Measurements from ENCODE around the gene UBE2J1. TPM values are rescaled to one million over a fixed set of nuclear protein-coding genes. Genes with fewer than 3 reads are reported as not detected.

The UBE2J1 gene
- polyA plus RNA-seq, 1 donor from 2014 or later, result 47.2 TPM

DNA sequence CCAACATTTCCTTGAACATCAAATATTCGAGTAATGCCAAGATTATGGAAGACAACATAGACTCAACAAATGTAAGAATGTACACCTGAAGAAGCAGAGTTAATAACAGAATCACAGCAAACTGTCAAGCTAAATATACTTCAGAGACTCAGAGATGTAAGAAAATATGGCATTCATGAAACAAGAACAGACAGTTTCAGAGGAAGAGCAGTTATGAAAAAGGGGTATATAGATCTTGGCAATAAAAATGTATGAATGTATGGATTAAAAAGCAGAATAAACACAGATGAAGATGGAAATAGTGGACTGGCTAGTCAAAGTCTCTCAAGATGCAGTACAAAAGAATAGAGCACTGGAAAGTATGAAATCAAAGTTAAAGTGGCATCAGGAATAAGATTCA, 41.1 kb upstream of the UBE2J1 start:
- Histone ChIP-seq H3K79me2 (replicated peaks; ENCODE audit: insufficient read depth, low read length) (peaks cover 3% of the 10 kb centered on the region), H3K27ac (ENCODE audit: low read length) (no peak overlapping the region), H3K9me3 (ENCODE audit: low read length) (no peaks in the 10 kb centered on the region), H3K9ac (ENCODE audit: low read length) (no peak overlapping the region), H3K4me3 (ENCODE audit: low read length) (no peak overlapping the region), H3K4me2 (ENCODE audit: low read length) (no peak overlapping the region), H3K9me2 (ENCODE audit: insufficient read depth, low read length) (no peaks in the 10 kb centered on the region), H3F3A (ENCODE audit: insufficient read depth, low read length, poor library complexity, severe bottlenecking) (no peaks in the 10 kb centered on the region), H2AFZ (ENCODE audit: low read depth, low read length) (no peak overlapping the region), H3K36me3 (ENCODE audit: insufficient read depth, low read length) (no peaks in the 10 kb centered on the region), H3K27me3 (ENCODE audit: insufficient read depth, low read depth, low read length) (no peaks in the 10 kb centered on the region), H4K20me1 (ENCODE audit: insufficient read depth) (no peaks in the 10 kb centered on the region)
- TF ChIP-seq POLR2AphosphoS5 (IDR thresholded peaks at IDR 0.05) (no peak), TAF1 (IDR thresholded peaks at IDR 0.05; ENCODE audit: low read depth) (no peak), RAD21 (conservative IDR thresholded peaks at IDR 0.05) (no peak)
- TF ChIP-seq, protein P1, sequence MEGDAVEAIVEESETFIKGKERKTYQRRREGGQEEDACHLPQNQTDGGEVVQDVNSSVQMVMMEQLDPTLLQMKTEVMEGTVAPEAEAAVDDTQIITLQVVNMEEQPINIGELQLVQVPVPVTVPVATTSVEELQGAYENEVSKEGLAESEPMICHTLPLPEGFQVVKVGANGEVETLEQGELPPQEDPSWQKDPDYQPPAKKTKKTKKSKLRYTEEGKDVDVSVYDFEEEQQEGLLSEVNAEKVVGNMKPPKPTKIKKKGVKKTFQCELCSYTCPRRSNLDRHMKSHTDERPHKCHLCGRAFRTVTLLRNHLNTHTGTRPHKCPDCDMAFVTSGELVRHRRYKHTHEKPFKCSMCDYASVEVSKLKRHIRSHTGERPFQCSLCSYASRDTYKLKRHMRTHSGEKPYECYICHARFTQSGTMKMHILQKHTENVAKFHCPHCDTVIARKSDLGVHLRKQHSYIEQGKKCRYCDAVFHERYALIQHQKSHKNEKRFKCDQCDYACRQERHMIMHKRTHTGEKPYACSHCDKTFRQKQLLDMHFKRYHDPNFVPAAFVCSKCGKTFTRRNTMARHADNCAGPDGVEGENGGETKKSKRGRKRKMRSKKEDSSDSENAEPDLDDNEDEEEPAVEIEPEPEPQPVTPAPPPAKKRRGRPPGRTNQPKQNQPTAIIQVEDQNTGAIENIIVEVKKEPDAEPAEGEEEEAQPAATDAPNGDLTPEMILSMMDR (IDR thresholded peaks at IDR 0.05; ENCODE audit: poor library complexity, severe bottlenecking), result no peak

DNA sequence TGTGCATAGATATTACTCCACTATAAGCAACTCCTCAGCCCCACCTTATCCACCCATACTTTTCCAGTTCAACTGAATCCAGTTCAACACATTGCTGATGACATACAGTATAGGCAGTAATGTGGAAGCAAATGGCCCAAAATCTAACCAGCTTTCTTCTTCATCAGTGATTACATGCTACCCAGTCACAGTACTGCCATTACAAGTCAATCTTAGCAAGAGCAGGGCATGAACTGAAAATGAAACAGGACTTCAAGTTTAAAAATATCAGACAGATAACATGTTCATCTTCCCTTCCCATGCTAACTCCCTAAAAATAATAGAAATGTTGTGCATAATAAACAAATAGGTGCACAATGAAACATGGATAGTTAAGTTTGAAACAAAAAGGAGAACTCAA, 40.3 kb upstream of the UBE2J1 start:
- H3K27me3 ChIP-seq (ENCODE audit: insufficient read depth, low read depth, low read length), result no peaks in the 10 kb centered on the region
- H3K36me3 ChIP-seq (ENCODE audit: insufficient read depth, low read length), result no peaks in the 10 kb centered on the region
- H3K27ac ChIP-seq (ENCODE audit: low read length), result no peak overlapping the region
- TF ChIP-seq, protein P2, sequence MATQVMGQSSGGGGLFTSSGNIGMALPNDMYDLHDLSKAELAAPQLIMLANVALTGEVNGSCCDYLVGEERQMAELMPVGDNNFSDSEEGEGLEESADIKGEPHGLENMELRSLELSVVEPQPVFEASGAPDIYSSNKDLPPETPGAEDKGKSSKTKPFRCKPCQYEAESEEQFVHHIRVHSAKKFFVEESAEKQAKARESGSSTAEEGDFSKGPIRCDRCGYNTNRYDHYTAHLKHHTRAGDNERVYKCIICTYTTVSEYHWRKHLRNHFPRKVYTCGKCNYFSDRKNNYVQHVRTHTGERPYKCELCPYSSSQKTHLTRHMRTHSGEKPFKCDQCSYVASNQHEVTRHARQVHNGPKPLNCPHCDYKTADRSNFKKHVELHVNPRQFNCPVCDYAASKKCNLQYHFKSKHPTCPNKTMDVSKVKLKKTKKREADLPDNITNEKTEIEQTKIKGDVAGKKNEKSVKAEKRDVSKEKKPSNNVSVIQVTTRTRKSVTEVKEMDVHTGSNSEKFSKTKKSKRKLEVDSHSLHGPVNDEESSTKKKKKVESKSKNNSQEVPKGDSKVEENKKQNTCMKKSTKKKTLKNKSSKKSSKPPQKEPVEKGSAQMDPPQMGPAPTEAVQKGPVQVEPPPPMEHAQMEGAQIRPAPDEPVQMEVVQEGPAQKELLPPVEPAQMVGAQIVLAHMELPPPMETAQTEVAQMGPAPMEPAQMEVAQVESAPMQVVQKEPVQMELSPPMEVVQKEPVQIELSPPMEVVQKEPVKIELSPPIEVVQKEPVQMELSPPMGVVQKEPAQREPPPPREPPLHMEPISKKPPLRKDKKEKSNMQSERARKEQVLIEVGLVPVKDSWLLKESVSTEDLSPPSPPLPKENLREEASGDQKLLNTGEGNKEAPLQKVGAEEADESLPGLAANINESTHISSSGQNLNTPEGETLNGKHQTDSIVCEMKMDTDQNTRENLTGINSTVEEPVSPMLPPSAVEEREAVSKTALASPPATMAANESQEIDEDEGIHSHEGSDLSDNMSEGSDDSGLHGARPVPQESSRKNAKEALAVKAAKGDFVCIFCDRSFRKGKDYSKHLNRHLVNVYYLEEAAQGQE (IDR thresholded peaks at IDR 0.05; ENCODE audit: borderline replicate concordance), result no peak
- TF ChIP-seq, protein P1 (IDR thresholded peaks at IDR 0.05; ENCODE audit: poor library complexity, severe bottlenecking), result no peak
- no peak for TF ChIP-seq MXI1 (conservative IDR thresholded peaks at IDR 0.05; ENCODE audit: poor library complexity, severe bottlenecking)
- TF ChIP-seq SMC3 (conservative IDR thresholded peaks at IDR 0.05; ENCODE audit: poor library complexity), result no peak
- no peak for TF ChIP-seq RAD21 (conservative IDR thresholded peaks at IDR 0.05)
- TF ChIP-seq POLR2AphosphoS5 (IDR thresholded peaks at IDR 0.05), result no peak
- TF ChIP-seq EP300 (conservative IDR thresholded peaks at IDR 0.05; ENCODE audit: poor library complexity, severe bottlenecking), result no peak
- no peak for TF ChIP-seq TAF1 (IDR thresholded peaks at IDR 0.05; ENCODE audit: low read depth)
- TF ChIP-seq EZH2 (IDR thresholded peaks at IDR 0.05; ENCODE audit: borderline replicate concordance, insufficient read depth, low read length, poor library complexity, severe bottlenecking), result no peak
- no peak overlapping the region for H3K4me2 ChIP-seq (ENCODE audit: low read length)
- no peaks in the 10 kb centered on the region for H3F3A ChIP-seq (ENCODE audit: insufficient read depth, low read length, poor library complexity, severe bottlenecking)
- no peaks in the 10 kb centered on the region for H4K20me1 ChIP-seq (ENCODE audit: insufficient read depth)
- H3K79me2 ChIP-seq (replicated peaks; ENCODE audit: insufficient read depth, low read length), result peaks cover 3% of the 10 kb centered on the region
- no peak overlapping the region for H3K9ac ChIP-seq (ENCODE audit: low read length)
- no peaks in the 10 kb centered on the region for H3K9me2 ChIP-seq (ENCODE audit: insufficient read depth, low read length)
- H3K9me3 ChIP-seq (ENCODE audit: low read length), result no peaks in the 10 kb centered on the region
- no peak overlapping the region for H2AFZ ChIP-seq (ENCODE audit: low read depth, low read length)
- H3K4me3 ChIP-seq (ENCODE audit: low read length), result no peak overlapping the region
